ENCODE measurements around the gene GRAMD1B.

GRAMD1B gene

GRCh38 chr11:123382555-123383074, 47.5 kb upstream of the GRAMD1B start:
- peaks cover 19% of the 10 kb centered on the region for H3K27me3 ChIP-seq (ENCODE audit: control insufficient read depth, low read length)
- H3K4me3 ChIP-seq (ENCODE audit: low read length): no peak overlapping the region
- H3K9me3 ChIP-seq (ENCODE audit: control insufficient read depth, insufficient read depth, low read length): no peaks in the 10 kb centered on the region
- H3K36me3 ChIP-seq (ENCODE audit: control insufficient read depth, low read length): no peaks in the 10 kb centered on the region
- no peaks in the 10 kb centered on the region for H3K9me2 ChIP-seq (replicated peaks; ENCODE audit: control insufficient read depth, low read length)
- no peaks in the 10 kb centered on the region for H4K20me1 ChIP-seq (ENCODE audit: control insufficient read depth, insufficient read depth, low read depth, low read length)
- no peaks in the 10 kb centered on the region for H3K4me1 ChIP-seq (ENCODE audit: control insufficient read depth, low read length)
- no peak for TF ChIP-seq EZH2phosphoT487 (IDR thresholded peaks at IDR 0.05; ENCODE audit: borderline replicate concordance, low read length)
- no peak overlapping the region for H3K27ac ChIP-seq (ENCODE audit: low read depth, low read length)
- no peaks in the 10 kb centered on the region for H3F3A ChIP-seq (ENCODE audit: control insufficient read depth, insufficient read depth)
- H3K4me2 ChIP-seq (ENCODE audit: low read length): no peak overlapping the region
- H3K79me2 ChIP-seq (ENCODE audit: control insufficient read depth, low read length): no peaks in the 10 kb centered on the region

GRCh38 chr11:123384116-123384515, 46.0 kb upstream of the GRAMD1B start:
- H3K27ac ChIP-seq (ENCODE audit: low read depth, low read length): no peak overlapping the region
- H3K4me3 ChIP-seq (ENCODE audit: low read length): no peak overlapping the region
- H3K79me2 ChIP-seq (ENCODE audit: control insufficient read depth, low read length): no peaks in the 10 kb centered on the region
- TF ChIP-seq EZH2phosphoT487 (IDR thresholded peaks at IDR 0.05; ENCODE audit: borderline replicate concordance, low read length): no peak
- no peak for TF ChIP-seq CTCF (IDR thresholded peaks at IDR 0.05; ENCODE audit: low read depth, low read length, poor library complexity, severe bottlenecking)
- H3K36me3 ChIP-seq (ENCODE audit: control insufficient read depth, low read length): no peaks in the 10 kb centered on the region
- H3K4me1 ChIP-seq (ENCODE audit: control insufficient read depth, low read length): no peaks in the 10 kb centered on the region
- no peaks in the 10 kb centered on the region for H3K9me2 ChIP-seq (replicated peaks; ENCODE audit: control insufficient read depth, low read length)
- no peaks in the 10 kb centered on the region for H3F3A ChIP-seq (ENCODE audit: control insufficient read depth, insufficient read depth)
- peaks cover 14% of the 10 kb centered on the region; the same call in 1 of the 2 replicates for H3K27me3 ChIP-seq (ENCODE audit: control insufficient read depth, low read length)
- H4K20me1 ChIP-seq (ENCODE audit: control insufficient read depth, insufficient read depth, low read depth, low read length): no peaks in the 10 kb centered on the region
- no peaks in the 10 kb centered on the region for H3K9me3 ChIP-seq (ENCODE audit: control insufficient read depth, insufficient read depth, low read length)
- H3K4me2 ChIP-seq (ENCODE audit: low read length): no peak overlapping the region

- Histone ChIP-seq H4K20me1 (ENCODE audit: control insufficient read depth, insufficient read depth, low read depth, low read length) (no peaks in the 10 kb centered on the region), H3K4me1 (ENCODE audit: control insufficient read depth, low read length) (no peaks in the 10 kb centered on the region), H3K36me3 (ENCODE audit: control insufficient read depth, low read length) (no peaks in the 10 kb centered on the region), H3K4me2 (ENCODE audit: low read length) (no peak overlapping the region), H3F3A (ENCODE audit: control insufficient read depth, insufficient read depth) (no peaks in the 10 kb centered on the region), H3K9me2 (replicated peaks; ENCODE audit: control insufficient read depth, low read length) (no peaks in the 10 kb centered on the region), H3K27me3 (ENCODE audit: control insufficient read depth, low read length) (peaks cover 12% of the 10 kb centered on the region), H3K79me2 (ENCODE audit: control insufficient read depth, low read length) (no peaks in the 10 kb centered on the region), H3K27ac (ENCODE audit: low read depth, low read length) (no peak overlapping the region), H3K4me3 (ENCODE audit: low read length) (no peak overlapping the region), H3K9me3 (ENCODE audit: control insufficient read depth, insufficient read depth, low read length) (no peaks in the 10 kb centered on the region)
- TF ChIP-seq CTCF (IDR thresholded peaks at IDR 0.05; ENCODE audit: low read depth, low read length, poor library complexity, severe bottlenecking): no peak
- TF ChIP-seq EZH2phosphoT487 (IDR thresholded peaks at IDR 0.05; ENCODE audit: borderline replicate concordance, low read length): no peak
These were observed 43.1 kb upstream of the GRAMD1B start for GRCh38 chr11:123386796-123387510.

- Histone ChIP-seq H3K4me3 (ENCODE audit: low read length) (no peak overlapping the region), H3K9me3 (ENCODE audit: control insufficient read depth, insufficient read depth, low read length) (no peaks in the 10 kb centered on the region), H3K79me2 (ENCODE audit: control insufficient read depth, low read length) (no peaks in the 10 kb centered on the region), H3K27me3 (ENCODE audit: control insufficient read depth, low read length) (peaks cover 20% of the 10 kb centered on the region), H3K9me2 (replicated peaks; ENCODE audit: control insufficient read depth, low read length) (no peaks in the 10 kb centered on the region), H3F3A (ENCODE audit: control insufficient read depth, insufficient read depth) (no peaks in the 10 kb centered on the region), H3K4me1 (ENCODE audit: control insufficient read depth, low read length) (no peaks in the 10 kb centered on the region), H3K36me3 (ENCODE audit: control insufficient read depth, low read length) (no peaks in the 10 kb centered on the region), H3K4me2 (ENCODE audit: low read length) (no peak overlapping the region), H4K20me1 (ENCODE audit: control insufficient read depth, insufficient read depth, low read depth, low read length) (no peaks in the 10 kb centered on the region), H3K27ac (ENCODE audit: low read depth, low read length) (no peak overlapping the region)
- TF ChIP-seq CTCF (IDR thresholded peaks at IDR 0.05; ENCODE audit: low read depth, low read length, poor library complexity, severe bottlenecking) (no peak), EZH2phosphoT487 (IDR thresholded peaks at IDR 0.05; ENCODE audit: borderline replicate concordance, low read length) (no peak)
These were observed 41.4 kb upstream of the GRAMD1B start for GRCh38 chr11:123388640-123389039.

Data from DOHH2 (cell line).